K562 (cell line): ENCODE measurements around the gene ABHD8. TPM values are rescaled to one million over a fixed set of nuclear protein-coding genes. Genes with fewer than 3 reads are reported as not detected.

Experiments
- ATAC-seq: fragments of 200-7000 bp; cut with Tn5 transposase; 3 replicates; pipeline ENCODE4 v1.9.1; 2020; ENCODE audit warnings: moderate library complexity
- BruUV-seq: library from RNA; stranded (reverse); fragments of 400-500 nt; replicated peaks from 2 replicates; lab custom pipeline; 2021; lab: Mats Ljungman, UMichigan
- CTCF ChIA-PET: fragments of 300-600 bp; formaldehyde crosslinking; extraction: SDS; loops from one replicate; lab custom pipeline; 2021; ENCODE audit warnings: low intra/inter-chr PET ratio; lab: Yijun Ruan, JAX
- POLR2A ChIA-PET: fragments of 300-600, 350-650 bp; sonication (Branson Sonifier 250); formaldehyde crosslinking; extraction: SDS; loops from one replicate; lab custom pipeline; 2021; ENCODE audit warnings: antibody characterized with exemption, inconsistent platforms; lab: Yijun Ruan, JAX
- DNase-seq, 4 experiments: peaks; one replicate each; pipeline versions ENCODE4 v3.0.0 to v3.0.0-alpha.2; 2011 to 2018; ENCODE audit warnings: low spot score in 3 of 4, mixed read lengths in 3 of 4; ENCODE audit errors: extremely low read depth in 1 of 4
- FAIRE-seq: peaks from 2 replicates; lab custom pipeline; 2011; peaks lifted over from hg19 to GRCh38; lab: Jason Lieb, UNC
- H2AFZ ChIP-seq: 2 replicates; pipeline ENCODE4 v1.6.0; 2011; ENCODE audit warnings: low read depth, low read length, control low read depth, inconsistent platforms
- H3K27ac ChIP-seq: fragments of 200-600 bp; 3 replicates; pipeline ENCODE4 v1.8.0; 2011; ENCODE audit warnings: low read depth, mild to moderate bottlenecking, control low read depth, inconsistent platforms, low read length, moderate library complexity, mixed read lengths; ENCODE audit errors: extremely low read depth
- H3K27me3 ChIP-seq, 2 experiments: fragments of 300-600 bp in 1 of 2; 2 replicates in 1 of 2; 3 replicates in 1 of 2; pipeline versions ENCODE4 v1.6.0 to v1.8.0; 2011; ENCODE audit warnings: inconsistent platforms in 2 of 2, low read length in 2 of 2, mild to moderate bottlenecking in 1 of 2, mixed read lengths in 1 of 2, moderate library complexity in 1 of 2; ENCODE audit not compliant: control insufficient read depth in 2 of 2, insufficient read depth in 2 of 2
- H3K36me3 ChIP-seq: fragments of 300-600 bp; 3 replicates; pipeline ENCODE4 v1.8.0; 2011; ENCODE audit warnings: mild to moderate bottlenecking, low read length, inconsistent platforms; ENCODE audit not compliant: control insufficient read depth, insufficient read depth
- H3K4me1 ChIP-seq, 2 experiments: fragments of 200-600 bp in 1 of 2; replicated peaks in 1 of 2; 2 replicates in 1 of 2; 3 replicates in 1 of 2; pipeline versions ENCODE4 v1.5.1 to v1.8.0; 2011; ENCODE audit warnings: inconsistent platforms in 2 of 2, low read length in 2 of 2, mild to moderate bottlenecking in 1 of 2, mixed read lengths in 1 of 2, moderate library complexity in 1 of 2; ENCODE audit not compliant: control insufficient read depth in 2 of 2, insufficient read depth in 2 of 2
- H3K4me2 ChIP-seq: 2 replicates; pipeline ENCODE4 v1.6.1; 2011; ENCODE audit warnings: low read length, control low read depth, inconsistent platforms, mixed read lengths; ENCODE audit not compliant: insufficient read depth
- H3K4me3 ChIP-seq: fragments of 200-600 bp; sonication (generic), shearing (Covaris generic); 2 replicates; pipeline ENCODE4 v1.5.1; 2016; ENCODE audit warnings: control low read depth, inconsistent platforms
- H3K79me2 ChIP-seq: fragments of 200-600 bp; 3 replicates; pipeline ENCODE4 v1.8.0; 2011; ENCODE audit warnings: low read length, inconsistent platforms; ENCODE audit not compliant: control insufficient read depth, insufficient read depth
- H3K9ac ChIP-seq, 2 experiments: 2 replicates each; pipeline versions ENCODE4 v1.6.0 to v1.6.1; 2011; ENCODE audit warnings: low read depth in 2 of 2, low read length in 2 of 2, control low read depth in 1 of 2, inconsistent platforms in 1 of 2, mild to moderate bottlenecking in 1 of 2, mixed read lengths in 1 of 2; ENCODE audit not compliant: insufficient read depth in 1 of 2
- H3K9me1 ChIP-seq: one replicate; pipeline ENCODE4 v1.6.0; 2011; ENCODE audit warnings: inconsistent platforms, mild to moderate bottlenecking, low read length, moderate library complexity; ENCODE audit not compliant: control insufficient read depth, insufficient read depth
- H3K9me3 ChIP-seq: replicated peaks from 2 replicates; pipeline ENCODE4 v1.5.1; 2011; ENCODE audit warnings: low read depth, low read length, inconsistent platforms; ENCODE audit not compliant: control insufficient read depth, insufficient read depth
- H4K20me1 ChIP-seq: replicated peaks from 2 replicates; pipeline ENCODE4 v1.6.1; 2011; ENCODE audit warnings: low read length, inconsistent platforms, mixed read lengths; ENCODE audit not compliant: control insufficient read depth, insufficient read depth
- BRCA1 ChIP-seq, 2 experiments: fragments of 450-650 bp in 1 of 2; sonication (generic) in 1 of 2; formaldehyde crosslinking in 1 of 2; IDR thresholded peaks; 2 replicates each; pipeline versions ENCODE4 v1.5.0 to v1.6.1; 2017 to 2020; ENCODE audit warnings: mild to moderate bottlenecking in 1 of 2, missing genetic modification reagents in 1 of 2
- GABPB1 ChIP-seq: sonication (generic); formaldehyde crosslinking; IDR thresholded peaks from 2 replicates; pipeline ENCODE4 v1.8.0; 2022; ENCODE audit warnings: mild to moderate bottlenecking, missing genetic modification reagents
- HCFC1 ChIP-seq: IDR thresholded peaks from 2 replicates; pipeline ENCODE4 v1.6.1; 2012; ENCODE audit warnings: low read depth, low read length, improper control_type of control experiment
- MAZ ChIP-seq, 2 experiments: fragments of 450-650 bp in 1 of 2; sonication (generic) in 1 of 2; formaldehyde crosslinking; IDR thresholded peaks in 1 of 2; conservative IDR thresholded peaks in 1 of 2; 2 replicates each; pipeline versions ENCODE4 v1.4.0 to v1.5.0; 2020; ENCODE audit warnings: mild to moderate bottlenecking in 1 of 2, missing genetic modification reagents in 1 of 2
- NR3C1 ChIP-seq: sonication (generic); formaldehyde crosslinking; IDR thresholded peaks from 2 replicates; pipeline ENCODE4 v1.8.1; 2022; ENCODE audit warnings: missing genetic modification reagents
- POLR2A ChIP-seq: fragments of 450-650 bp; conservative IDR thresholded peaks from 2 replicates; pipeline ENCODE4 v1.6.1; 2016
- POLR2G ChIP-seq: fragments of 200-400 bp; formaldehyde crosslinking; IDR thresholded peaks from 2 replicates; pipeline ENCODE4 v1.6.1; 2017; ENCODE audit warnings: low read depth, mild to moderate bottlenecking, antibody characterized with exemption, low read length, moderate library complexity
- RBFOX2 ChIP-seq: fragments of 200-400 bp; formaldehyde crosslinking; IDR thresholded peaks from 2 replicates; pipeline ENCODE4 v1.6.1; 2017; ENCODE audit warnings: low read depth, mild to moderate bottlenecking, low read length, moderate library complexity
- SRSF3 ChIP-seq: fragments of 200-400 bp; formaldehyde crosslinking; IDR thresholded peaks from 2 replicates; pipeline ENCODE4 v1.6.1; 2016; ENCODE audit warnings: mild to moderate bottlenecking, low read length, moderate library complexity; ENCODE audit not compliant: insufficient read depth
- TBP ChIP-seq: optimal IDR thresholded peaks from 2 replicates; pipeline ENCODE3; 2011; ENCODE audit warnings: low read depth, low read length, improper control_type of control experiment
- ZNF263 ChIP-seq: sonication (generic); formaldehyde crosslinking; IDR thresholded peaks from 2 replicates; pipeline ENCODE4 v1.8.0; 2022; ENCODE audit warnings: mild to moderate bottlenecking, missing genetic modification reagents, borderline replicate concordance
- ZNF347 ChIP-seq: fragments of 450-650 bp; formaldehyde crosslinking; IDR thresholded peaks from 2 replicates; pipeline ENCODE4 v1.4.0; 2020; ENCODE audit warnings: low read depth, mild to moderate bottlenecking, moderate library complexity
- WGBS: fragments of 100-300 bp; shearing (Covaris generic); methylation state at CpG from one replicate; pipeline ENCODE4 v1.1.6; 2016; ENCODE audit warnings: low coverage, mixed read lengths; ENCODE audit not compliant: insufficient coverage; ENCODE audit errors: missing lambda C conversion rate; 5-methylcytosine and 5-hydroxymethylcytosine counted together
- in situ Hi-C: fragments of 300-500 bp; cut with MboI; formaldehyde crosslinking; loops from 4 replicates; pipeline ENCODE4 v1.15.0; 2018; ENCODE audit warnings: inconsistent platforms, mixed read lengths
- intact Hi-C: fragments of 100-400 bp; cut with micrococcal nuclease; formaldehyde crosslinking; loops from 2 replicates; pipeline ENCODE4 v1.14.2; 2022
- polyA plus RNA-seq, 8 experiments: library from polyadenylated mRNA; depleted of rRNA in 4 of 8; stranded (reverse) in 5 of 8; unstranded in 3 of 8; fragments of >200 nt; fragmentation: Nextera tagmentation in 2 of 8; fragmentation: Illumina TruSeq in 1 of 8; extraction: Ambion mirVana in 2 of 8; extraction: Trizol in 1 of 8; gene quantifications; 2 replicates each; pipeline versions ENCODE4 v1.2.1 to v1.2.3, GENCODE V29; 2011 to 2014; ENCODE audit warnings: inconsistent platforms in 1 of 8, missing spikeins in 1 of 8
- total RNA-seq, 7 experiments: library from RNA; depleted of rRNA in 6 of 7; stranded (reverse); fragments of >200 nt in 6 of 7; fragmentation: Illumina TruSeq in 2 of 7; extraction: Trizol in 2 of 7; gene quantifications; 2 replicates each; pipeline versions ENCODE4 v1.2.1 to v1.2.3, GENCODE V29; 2011 to 2021; ENCODE audit warnings: low replicate concordance in 1 of 7
- TF ChIP-seq, protein P1 (sequence below): fragments of 450-650 bp; IDR thresholded peaks from one replicate; pipeline ENCODE4 v1.6.1; 2018; ENCODE audit warnings: mild to moderate bottlenecking, moderate library complexity; ENCODE audit not compliant: partially characterized antibody
- TF ChIP-seq, protein P2 (sequence below), 2 experiments: fragments of 450-650 bp; conservative IDR thresholded peaks; 2 replicates each; pipeline ENCODE4 v1.6.1; 2017; ENCODE audit warnings: mild to moderate bottlenecking in 2 of 2, moderate library complexity in 2 of 2

ABHD8 gene
- total and polyA plus RNA-seq, 9 of the 15 experiments (the other 6 are each of a cell fraction or from before 2014, with no cell fraction given) = 0.04 to 6.6 (median 2.0) TPM; not detected in 1

DNA sequence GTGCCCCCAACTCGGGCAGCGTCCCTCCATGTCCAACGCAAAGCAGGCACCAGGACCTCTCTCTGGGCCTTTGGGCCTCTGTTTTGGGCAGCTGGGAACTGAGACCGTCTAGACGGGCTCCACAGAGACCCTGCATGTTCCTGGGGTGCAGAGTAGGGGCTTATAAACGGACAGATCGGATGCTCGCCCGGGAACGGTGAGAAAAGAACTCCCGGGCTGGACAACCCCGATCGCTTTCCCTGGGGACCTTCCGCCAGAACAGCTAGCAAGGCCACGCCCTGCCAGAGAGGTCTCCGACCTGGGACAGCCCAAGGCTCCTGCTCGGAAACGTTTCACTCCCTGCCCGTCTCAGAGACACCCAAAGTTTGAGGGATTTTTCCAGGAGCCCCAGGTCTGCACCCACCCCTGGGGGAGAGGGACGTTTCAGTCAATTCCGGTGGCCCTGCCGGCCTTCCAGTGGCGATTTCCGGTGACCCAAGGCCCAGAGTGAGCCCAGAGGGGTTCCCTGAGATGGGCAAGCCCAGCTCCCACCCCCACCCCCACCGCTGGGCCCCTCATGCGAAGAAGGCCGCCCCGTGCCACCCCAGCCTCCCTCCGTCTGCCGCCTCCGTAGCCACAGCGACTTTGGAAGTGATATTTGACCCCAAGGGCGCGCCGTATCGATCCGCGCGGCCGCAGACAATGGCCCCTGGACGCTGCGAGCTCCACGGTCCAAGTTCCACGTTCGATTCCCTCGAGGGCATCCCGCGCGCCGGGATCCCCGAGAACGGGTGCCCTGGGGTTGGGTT is 59.2 kb downstream of the ABHD8 start:
- FAIRE-seq = peak; percentile 86
- H3K4me3 ChIP-seq = peak overlapping the region; percentile 80
- H3K4me2 ChIP-seq = peak overlapping the region; percentile 93
- TF ChIP-seq, protein P1, sequence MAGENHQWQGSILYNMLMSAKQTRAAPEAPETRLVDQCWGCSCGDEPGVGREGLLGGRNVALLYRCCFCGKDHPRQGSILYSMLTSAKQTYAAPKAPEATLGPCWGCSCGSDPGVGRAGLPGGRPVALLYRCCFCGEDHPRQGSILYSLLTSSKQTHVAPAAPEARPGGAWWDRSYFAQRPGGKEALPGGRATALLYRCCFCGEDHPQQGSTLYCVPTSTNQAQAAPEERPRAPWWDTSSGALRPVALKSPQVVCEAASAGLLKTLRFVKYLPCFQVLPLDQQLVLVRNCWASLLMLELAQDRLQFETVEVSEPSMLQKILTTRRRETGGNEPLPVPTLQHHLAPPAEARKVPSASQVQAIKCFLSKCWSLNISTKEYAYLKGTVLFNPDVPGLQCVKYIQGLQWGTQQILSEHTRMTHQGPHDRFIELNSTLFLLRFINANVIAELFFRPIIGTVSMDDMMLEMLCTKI = no peak
- TF ChIP-seq MAZ (CRISPR knock-in tag; conservative IDR thresholded peaks at IDR 0.05 in 1 of 2, IDR thresholded peaks at IDR 0.05 in 1 of 2) (peak; percentile 8 to 36; a peak in 2 of 4 replicates), TBP (peak; percentile 31), ZNF263 (CRISPR knock-in tag) (0 out of 2 replicates have a peak, but pooled peaks have one; percentile 11), POLR2G (peak; percentile 62; the same call in 1 of the 2 replicates), ZNF347 (no peak), GABPB1 (CRISPR knock-in tag) (peak; percentile 53; the same call in 1 of the 2 replicates), BRCA1 (IDR thresholded peaks at IDR 0.05) (no peak), BRCA1 (CRISPR knock-in tag; IDR thresholded peaks at IDR 0.05) (0 out of 2 replicates have a peak, but pooled peaks have one; percentile 85), RBFOX2 (peak; percentile 69), POLR2A (0 out of 2 replicates have a peak, but pooled peaks have one; percentile 33), SRSF3 (0 out of 2 replicates have a peak, but pooled peaks have one; percentile 34), NR3C1 (CRISPR knock-in tag) (peak; percentile 5; the same call in 1 of the 2 replicates), HCFC1 (no peak)
- TF ChIP-seq, protein P2, sequence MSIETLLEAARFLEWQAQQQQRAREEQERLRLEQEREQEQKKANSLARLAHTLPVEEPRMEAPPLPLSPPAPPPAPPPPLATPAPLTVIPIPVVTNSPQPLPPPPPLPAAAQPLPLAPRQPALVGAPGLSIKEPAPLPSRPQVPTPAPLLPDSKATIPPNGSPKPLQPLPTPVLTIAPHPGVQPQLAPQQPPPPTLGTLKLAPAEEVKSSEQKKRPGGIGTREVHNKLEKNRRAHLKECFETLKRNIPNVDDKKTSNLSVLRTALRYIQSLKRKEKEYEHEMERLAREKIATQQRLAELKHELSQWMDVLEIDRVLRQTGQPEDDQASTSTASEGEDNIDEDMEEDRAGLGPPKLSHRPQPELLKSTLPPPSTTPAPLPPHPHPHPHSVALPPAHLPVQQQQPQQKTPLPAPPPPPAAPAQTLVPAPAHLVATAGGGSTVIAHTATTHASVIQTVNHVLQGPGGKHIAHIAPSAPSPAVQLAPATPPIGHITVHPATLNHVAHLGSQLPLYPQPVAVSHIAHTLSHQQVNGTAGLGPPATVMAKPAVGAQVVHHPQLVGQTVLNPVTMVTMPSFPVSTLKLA (conservative IDR thresholded peaks at IDR 0.05) = 0 out of 4 replicates have a peak, but pooled peaks of 1 of the 2 experiments have one; percentile 20

More for the DNA sequence above, 59.2 kb downstream of the ABHD8 start:
- H3K9me1 ChIP-seq = no peaks in the 10 kb centered on the region
- peaks cover 15% of the 10 kb centered on the region for H4K20me1 ChIP-seq
- no peaks in the 10 kb centered on the region for H3K27me3 ChIP-seq
- in situ Hi-C loops = no loop called here
- POLR2A ChIA-PET = interaction anchor here (0.6 to 11.3 kb wide), 6 partner anchors 10 to 102 kb away, joined by 3 to 129 read pairs (median 3); partner anchors contain the start of gene OCEL1
- H3K27ac ChIP-seq = peak overlapping the region; percentile 86
- intact Hi-C loops = no loop called here
- H3K9ac ChIP-seq = peak overlapping the region; percentile 65 to 91
- H3K36me3 ChIP-seq = peaks cover 24% of the 10 kb centered on the region; the same call in 2 of the 3 replicates
- peak; percentile 68 for ATAC-seq
- peak; percentile 46 to 81 (median 56) for DNase-seq
- peaks cover 54% of the 10 kb centered on the region for H3K79me2 ChIP-seq
- BruUV-seq = TSS peak; percentile 47
- H2AFZ ChIP-seq = no peak overlapping the region
- peaks cover 37 to 79% of the 10 kb centered on the region in 2 experiments for H3K4me1 ChIP-seq
- no peaks in the 10 kb centered on the region for H3K9me3 ChIP-seq
- CTCF ChIA-PET = interaction anchor here (0.6 kb wide), 1 partner anchor 133 kb away, joined by 3 read pairs; no protein-coding TSS in a partner anchor
- 1% methylated on average over 47 of the region's 52 CpGs for WGBS
